A549 (cell line): Measurements from ENCODE around the gene RAVER1. TPM values are rescaled to one million over a fixed set of nuclear protein-coding genes. Genes with fewer than 3 reads are reported as not detected.

ENCODE experiments used
- ATAC-seq, 2 experiments: fragments of 200-7000 bp in 1 of 2; fragments of >200 bp in 1 of 2; cut with Nextera tagmentation in 1 of 2; cut with Tn5 transposase in 1 of 2; 3 replicates each; pipeline versions ENCODE4 v1.8.0 to v1.9.1; 2018 to 2020; ENCODE audit warnings: mild to moderate bottlenecking in 1 of 2, moderate library complexity in 1 of 2
- CTCF ChIA-PET: fragments of 300-600 bp; sonication (Branson Sonifier 250); formaldehyde crosslinking; extraction: SDS; loops from one replicate; lab custom pipeline; 2021; ENCODE audit warnings: antibody characterized with exemption, inconsistent platforms; lab: Yijun Ruan, JAX
- POLR2A ChIA-PET: fragments of 350-600 bp; formaldehyde crosslinking; extraction: SDS; loops from one replicate; lab custom pipeline; 2021; ENCODE audit warnings: antibody characterized with exemption, inconsistent platforms; lab: Yijun Ruan, JAX
- DNase-seq, 2 experiments: peaks; one replicate each; pipeline versions ENCODE4 v3.0.0 to v3.0.0-alpha.2; 2011 to 2016; ENCODE audit warnings: low read depth in 1 of 2, low spot score in 1 of 2
- FAIRE-seq: peaks from 2 replicates; lab custom pipeline; 2011; peaks lifted over from hg19 to GRCh38; lab: Jason Lieb, UNC
- H3K27ac ChIP-seq, 2 experiments: fragments of >200 bp; sonication (Bioruptor Twin); formaldehyde crosslinking; 3 replicates each; pipeline ENCODE4 v1.5.1; 2016 to 2017
- H3K4me1 ChIP-seq: fragments of >200 bp; sonication (Bioruptor Twin); formaldehyde crosslinking; 3 replicates; pipeline ENCODE4 v1.6.1; 2016
- H3K4me2 ChIP-seq: fragments of >200 bp; sonication (Bioruptor Twin); formaldehyde crosslinking; 3 replicates; pipeline ENCODE4 v1.6.1; 2016
- H3K4me3 ChIP-seq: fragments of >200 bp; sonication (Bioruptor Twin); formaldehyde crosslinking; 3 replicates; pipeline ENCODE4 v1.5.1; 2016
- H3K9me3 ChIP-seq: fragments of >200 bp; sonication (Bioruptor Twin); formaldehyde crosslinking; 3 replicates; pipeline ENCODE4 v1.6.1; 2016
- CBX8 ChIP-seq: fragments of 200-600 bp; sonication (generic); IDR thresholded peaks from 2 replicates; pipeline ENCODE4 v1.6.1; 2016
- CHD4 ChIP-seq: fragments of 200-600 bp; sonication (generic); IDR thresholded peaks from 2 replicates; pipeline ENCODE4 v1.6.1; 2016; ENCODE audit warnings: antibody characterized with exemption, mild to moderate bottlenecking, borderline replicate concordance
- FOXS1 ChIP-seq: fragments of 250-450 bp; sonication (Bioruptor Pico); IDR thresholded peaks from 2 replicates; pipeline ENCODE4 v1.5.0; 2020; ENCODE audit warnings: mild to moderate bottlenecking, moderate library complexity
- GATA3 ChIP-seq: IDR thresholded peaks from 2 replicates; pipeline ENCODE4 v1.6.1; 2012; ENCODE audit warnings: borderline replicate concordance
- JUN ChIP-seq, 2 experiments: fragments of >200 bp; sonication (Bioruptor Twin); formaldehyde crosslinking; IDR thresholded peaks; 2 replicates in 1 of 2; 3 replicates in 1 of 2; pipeline ENCODE4 v1.6.1; 2016 to 2017
- JUNB ChIP-seq: fragments of >200 bp; sonication (Bioruptor Twin); formaldehyde crosslinking; IDR thresholded peaks from 2 replicates; pipeline ENCODE4 v1.6.1; 2016
- KDM1A ChIP-seq: fragments of 200-600 bp; sonication (generic); IDR thresholded peaks from 2 replicates; pipeline ENCODE4 v1.6.1; 2016; ENCODE audit warnings: low read depth, mild to moderate bottlenecking
- MAFK ChIP-seq: fragments of 450-650 bp; IDR thresholded peaks from 2 replicates; pipeline ENCODE4 v1.6.1; 2014; ENCODE audit not compliant: partially characterized antibody
- NFE2L2 ChIP-seq: fragments of 150-350 bp; conservative IDR thresholded peaks from 2 replicates; pipeline ENCODE4 v1.6.1; 2014; ENCODE audit warnings: low read length
- NPAS2 ChIP-seq: fragments of 250-450 bp; sonication (Bioruptor Pico); IDR thresholded peaks from 2 replicates; pipeline ENCODE4 v1.8.0; 2022; ENCODE audit warnings: mild to moderate bottlenecking, moderate library complexity, borderline replicate concordance
- POLR2A ChIP-seq: IDR thresholded peaks from 2 replicates; pipeline ENCODE4 v1.6.1; 2012; ENCODE audit warnings: mild to moderate bottlenecking, low read length
- SREBF2 ChIP-seq: fragments of 450-650 bp; IDR thresholded peaks from 2 replicates; pipeline ENCODE4 v1.6.1; 2014; ENCODE audit warnings: mild to moderate bottlenecking, moderate library complexity
- TP53 ChIP-seq: fragments of 250-450 bp; sonication (Bioruptor Pico); IDR thresholded peaks from 2 replicates; pipeline ENCODE4 v1.5.0; 2021; ENCODE audit warnings: mild to moderate bottlenecking, moderate library complexity
- ZC3H11A ChIP-seq: fragments of 450-650 bp; IDR thresholded peaks from 2 replicates; pipeline ENCODE4 v1.6.1; 2014; ENCODE audit warnings: antibody characterized with exemption, mild to moderate bottlenecking
- WGBS: methylation state at CpG from one replicate; pipeline ENCODE4 v1.1.6; 2017; ENCODE audit errors: missing lambda C conversion rate; 5-methylcytosine and 5-hydroxymethylcytosine counted together
- polyA plus RNA-seq, 4 experiments: library from polyadenylated mRNA; depleted of rRNA in 3 of 4; stranded (reverse); fragments of >200 nt; fragmentation: RNase III in 1 of 4; extraction: RNeasy Plus Mini Kit Qiagen cat#74134 plus additional on column Dnase treatment in 1 of 4; gene quantifications; 2 replicates in 3 of 4; 3 replicates in 1 of 4; pipeline ENCODE4 v1.2.3, GENCODE V29; 2011 to 2017
- TF ChIP-seq, protein P1 (sequence below): fragments of 150-350 bp; IDR thresholded peaks from 2 replicates; pipeline ENCODE4 v1.6.1; 2014; ENCODE audit warnings: low read depth, mild to moderate bottlenecking, low read length
- TF ChIP-seq, protein P2 (sequence below): fragments of 250-450 bp; sonication (Bioruptor Pico); IDR thresholded peaks from 2 replicates; pipeline ENCODE4 v1.5.0; 2021; ENCODE audit warnings: mild to moderate bottlenecking, moderate library complexity, borderline replicate concordance
- TF ChIP-seq, protein P3 (sequence below): IDR thresholded peaks from 2 replicates; pipeline ENCODE4 v1.6.1; 2012

RAVER1 gene
- polyA plus RNA-seq, 2 of the 4 experiments (the other 2 are of a cell fraction), result 1.8 to 22.1 TPM

- 65% methylated on average over 9 of the region's 26 CpGs for WGBS
- H3K9me3 ChIP-seq, result no peaks in the 10 kb centered on the region
- DNase-seq (no peak), ATAC-seq (no peak), FAIRE-seq (no peak)
- POLR2A ChIA-PET, result interaction anchor here (2.5 kb wide), 1 partner anchor 45 kb away, joined by 12 read pairs; the partner anchor contains the start of gene TYK2
- CTCF ChIA-PET, result interaction anchor here (1.2 kb wide), 1 partner anchor 53 kb away, joined by 3 read pairs; no protein-coding TSS in a partner anchor
- H3K4me2 ChIP-seq, result peak overlapping the region; percentile 92
- H3K4me1 ChIP-seq, result peaks cover 11% of the 10 kb centered on the region; the same call in 1 of the 3 replicates
- H3K27ac ChIP-seq, result peak overlapping the region in 1 of 2 experiments; percentile 77; a peak in 4 of 6 replicates
- H3K4me3 ChIP-seq, result peak overlapping the region; percentile 76; the same call in 1 of the 3 replicates
- no peak for TF ChIP-seq POLR2A
- TF ChIP-seq, protein P1, sequence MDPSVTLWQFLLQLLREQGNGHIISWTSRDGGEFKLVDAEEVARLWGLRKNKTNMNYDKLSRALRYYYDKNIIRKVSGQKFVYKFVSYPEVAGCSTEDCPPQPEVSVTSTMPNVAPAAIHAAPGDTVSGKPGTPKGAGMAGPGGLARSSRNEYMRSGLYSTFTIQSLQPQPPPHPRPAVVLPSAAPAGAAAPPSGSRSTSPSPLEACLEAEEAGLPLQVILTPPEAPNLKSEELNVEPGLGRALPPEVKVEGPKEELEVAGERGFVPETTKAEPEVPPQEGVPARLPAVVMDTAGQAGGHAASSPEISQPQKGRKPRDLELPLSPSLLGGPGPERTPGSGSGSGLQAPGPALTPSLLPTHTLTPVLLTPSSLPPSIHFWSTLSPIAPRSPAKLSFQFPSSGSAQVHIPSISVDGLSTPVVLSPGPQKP, result no peak
- no peak for TF ChIP-seq NFE2L2
- TF ChIP-seq CHD4, result no peak
- no peak for TF ChIP-seq MAFK
- no peak for TF ChIP-seq CBX8
- TF ChIP-seq, all 56 proteins: peak for 0
These were observed 2.1 kb upstream of the RAVER1 start for GRCh38 chr19:10335352-10335985.

GRCh38 chr19:10334588-10335351, 1.4 kb upstream of the RAVER1 start:
- peak overlapping the region; percentile 81 to 97 for H3K27ac ChIP-seq
- DNase-seq, result peak; percentile 66 to 93

GRCh38 chr19:10333758-10334587, 644 bp upstream of the RAVER1 start:
- no peaks in the 10 kb centered on the region for H3K9me3 ChIP-seq
- peak; percentile 43 to 44 for ATAC-seq
- no peak for TF ChIP-seq TP53 (CRISPR knock-in tag)
- no peak for TF ChIP-seq KDM1A
- no peak for TF ChIP-seq NPAS2 (CRISPR knock-in tag)
- no peak for TF ChIP-seq SREBF2
- no peak for TF ChIP-seq ZC3H11A
- TF ChIP-seq, protein P2, sequence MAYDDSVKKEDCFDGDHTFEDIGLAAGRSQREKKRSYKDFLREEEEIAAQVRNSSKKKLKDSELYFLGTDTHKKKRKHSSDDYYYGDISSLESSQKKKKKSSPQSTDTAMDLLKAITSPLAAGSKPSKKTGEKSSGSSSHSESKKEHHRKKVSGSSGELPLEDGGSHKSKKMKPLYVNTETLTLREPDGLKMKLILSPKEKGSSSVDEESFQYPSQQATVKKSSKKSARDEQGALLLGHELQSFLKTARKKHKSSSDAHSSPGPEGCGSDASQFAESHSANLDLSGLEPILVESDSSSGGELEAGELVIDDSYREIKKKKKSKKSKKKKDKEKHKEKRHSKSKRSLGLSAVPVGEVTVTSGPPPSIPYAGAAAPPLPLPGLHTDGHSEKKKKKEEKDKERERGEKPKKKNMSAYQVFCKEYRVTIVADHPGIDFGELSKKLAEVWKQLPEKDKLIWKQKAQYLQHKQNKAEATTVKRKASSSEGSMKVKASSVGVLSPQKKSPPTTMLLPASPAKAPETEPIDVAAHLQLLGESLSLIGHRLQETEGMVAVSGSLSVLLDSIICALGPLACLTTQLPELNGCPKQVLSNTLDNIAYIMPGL (CRISPR knock-in tag), result no peak
- no peak for TF ChIP-seq POLR2A
- no peak for TF ChIP-seq GATA3
- no peak for TF ChIP-seq FOXS1 (CRISPR knock-in tag)
- TF ChIP-seq, all 56 proteins: peak for 0
- FAIRE-seq (no peak), DNase-seq (no peak)
- peak overlapping the region; percentile 81 to 97 for H3K27ac ChIP-seq
- WGBS, result 3% methylated on average over 7 of the region's 44 CpGs
- peak overlapping the region; percentile 76 for H3K4me3 ChIP-seq
- peaks cover 11% of the 10 kb centered on the region; the same call in 1 of the 3 replicates for H3K4me1 ChIP-seq
- peak overlapping the region; percentile 92 for H3K4me2 ChIP-seq
- ChIA-PET CTCF (interaction anchor here (0.8 to 2.0 kb wide), 5 partner anchors 10 to 84 kb away, joined by 3 to 9 read pairs (median 3); partner anchors contain the start of gene ICAM1), POLR2A (interaction anchor here (0.6 to 2.5 kb wide), 10 partner anchors 9 to 65 kb away, joined by 3 to 12 read pairs (median 4); partner anchors contain the start of genes ICAM5 and TYK2)

More at GRCh38 chr19:10334588-10335351, 1.4 kb upstream of the RAVER1 start:
- no peaks in the 10 kb centered on the region for H3K9me3 ChIP-seq
- no peak for FAIRE-seq
- peak; percentile 74 to 88 for ATAC-seq
- CTCF ChIA-PET, result interaction anchor here (1.2 to 2.0 kb wide), 3 partner anchors 54 to 76 kb away, joined by 3 to 9 read pairs (median 4); partner anchors contain the start of gene ICAM1
- H3K4me2 ChIP-seq, result peak overlapping the region; percentile 92
- WGBS, result 1% methylated on average over 28 of the region's 59 CpGs
- H3K4me1 ChIP-seq, result peaks cover 11% of the 10 kb centered on the region; the same call in 1 of the 3 replicates
- TF ChIP-seq JUNB (no peak), POLR2A (peak; percentile 30), JUN (IDR thresholded peaks at IDR 0.05) (peak in 1 of 2 experiments; percentile 15; a peak in 1 of 5 replicates)
- TF ChIP-seq, protein P3, sequence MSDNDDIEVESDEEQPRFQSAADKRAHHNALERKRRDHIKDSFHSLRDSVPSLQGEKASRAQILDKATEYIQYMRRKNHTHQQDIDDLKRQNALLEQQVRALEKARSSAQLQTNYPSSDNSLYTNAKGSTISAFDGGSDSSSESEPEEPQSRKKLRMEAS, result peak; percentile 68
- TF ChIP-seq, all 56 proteins: peak for 3
- H3K4me3 ChIP-seq, result peak overlapping the region; percentile 76
- POLR2A ChIA-PET, result interaction anchor here (2.5 kb wide), 1 partner anchor 45 kb away, joined by 12 read pairs; the partner anchor contains the start of gene TYK2
